ENCODE results near the gene UROC1. TPM values are rescaled to one million over a fixed set of nuclear protein-coding genes. Genes with fewer than 3 reads are reported as not detected.

The UROC1 gene
- total RNA-seq, 1 experiment from 2014 or later: not detected

DNA sequence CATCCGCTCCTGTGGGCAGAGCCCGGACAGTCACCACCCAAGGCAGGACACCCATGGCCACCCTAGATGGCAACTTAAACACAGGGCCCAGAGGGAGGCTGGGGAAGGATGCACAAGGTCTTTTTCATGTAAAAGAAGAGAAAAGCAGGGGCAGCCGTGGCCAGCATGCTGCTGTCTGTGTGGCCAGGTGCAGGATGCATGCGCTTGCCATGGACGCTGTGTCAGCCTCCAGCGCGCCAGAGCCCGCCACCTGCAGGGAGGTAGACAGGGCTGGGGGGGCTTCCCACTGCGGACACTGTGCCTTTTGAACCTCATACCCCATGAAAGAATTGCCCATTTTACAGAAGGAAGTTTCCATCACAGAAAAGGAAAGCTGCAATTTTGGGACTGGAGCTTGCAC, 18.2 kb downstream of the UROC1 start:
- BruUV-seq (replicated peaks): no TSS peak
- no peaks in the 10 kb centered on the region for H4K20me1 ChIP-seq (ENCODE audit: insufficient read depth)
- TF ChIP-seq, protein P1, sequence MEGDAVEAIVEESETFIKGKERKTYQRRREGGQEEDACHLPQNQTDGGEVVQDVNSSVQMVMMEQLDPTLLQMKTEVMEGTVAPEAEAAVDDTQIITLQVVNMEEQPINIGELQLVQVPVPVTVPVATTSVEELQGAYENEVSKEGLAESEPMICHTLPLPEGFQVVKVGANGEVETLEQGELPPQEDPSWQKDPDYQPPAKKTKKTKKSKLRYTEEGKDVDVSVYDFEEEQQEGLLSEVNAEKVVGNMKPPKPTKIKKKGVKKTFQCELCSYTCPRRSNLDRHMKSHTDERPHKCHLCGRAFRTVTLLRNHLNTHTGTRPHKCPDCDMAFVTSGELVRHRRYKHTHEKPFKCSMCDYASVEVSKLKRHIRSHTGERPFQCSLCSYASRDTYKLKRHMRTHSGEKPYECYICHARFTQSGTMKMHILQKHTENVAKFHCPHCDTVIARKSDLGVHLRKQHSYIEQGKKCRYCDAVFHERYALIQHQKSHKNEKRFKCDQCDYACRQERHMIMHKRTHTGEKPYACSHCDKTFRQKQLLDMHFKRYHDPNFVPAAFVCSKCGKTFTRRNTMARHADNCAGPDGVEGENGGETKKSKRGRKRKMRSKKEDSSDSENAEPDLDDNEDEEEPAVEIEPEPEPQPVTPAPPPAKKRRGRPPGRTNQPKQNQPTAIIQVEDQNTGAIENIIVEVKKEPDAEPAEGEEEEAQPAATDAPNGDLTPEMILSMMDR (conservative IDR thresholded peaks at IDR 0.05): no peak
- TF ChIP-seq EZH2 (IDR thresholded peaks at IDR 0.05; ENCODE audit: low read depth): no peak

DNA sequence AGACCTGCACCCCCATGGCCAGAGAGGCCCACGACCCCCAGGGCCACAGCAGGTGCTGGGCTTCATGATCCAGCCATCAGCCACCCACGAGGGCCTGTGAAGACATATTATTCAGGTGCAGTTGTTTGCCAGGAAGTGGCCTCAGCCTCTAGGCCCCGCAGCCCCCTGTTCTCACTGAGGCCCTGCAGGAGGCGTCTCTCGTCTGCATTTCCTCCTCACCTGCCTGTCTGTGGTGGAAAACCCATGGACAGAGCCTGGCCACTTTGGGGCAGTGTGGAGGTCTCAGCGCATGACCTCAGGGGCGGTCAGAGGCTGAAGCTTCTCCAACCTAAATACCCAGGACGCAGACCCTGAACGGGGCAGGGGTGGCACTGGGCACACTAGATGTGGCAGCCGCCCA, 18.6 kb downstream of the UROC1 start:
- no peak overlapping the region for H3K27ac ChIP-seq
- H3K79me2 ChIP-seq (ENCODE audit: low read depth): no peaks in the 10 kb centered on the region
- no peaks in the 10 kb centered on the region for H3K36me3 ChIP-seq (ENCODE audit: low read depth)
- no peak overlapping the region for H3K4me3 ChIP-seq
- no peaks in the 10 kb centered on the region for H3K9me2 ChIP-seq (ENCODE audit: insufficient read depth)
- no peaks in the 10 kb centered on the region for H4K20me1 ChIP-seq (ENCODE audit: insufficient read depth)
- no peak overlapping the region for H3K4me2 ChIP-seq
- H3K27me3 ChIP-seq (ENCODE audit: insufficient read depth, low read depth): peaks cover 2% of the 10 kb centered on the region; the same call in 1 of the 2 replicates
- CTCF ChIA-PET: no interaction called here
- TF ChIP-seq EZH2 (IDR thresholded peaks at IDR 0.05; ENCODE audit: low read depth): no peak
- TF ChIP-seq, protein P1 (conservative IDR thresholded peaks at IDR 0.05): no peak
- no peak for DNase-seq
- no peaks in the 10 kb centered on the region; the same call in 1 of the 2 replicates for H3K9me3 ChIP-seq (ENCODE audit: insufficient read depth, low read depth)
- no peak overlapping the region for H2AFZ ChIP-seq
- peaks cover 11% of the 10 kb centered on the region; the same call in 1 of the 2 replicates for H3F3A ChIP-seq (ENCODE audit: insufficient read depth, low read depth)
- no peaks in the 10 kb centered on the region for H3K4me1 ChIP-seq (replicated peaks; ENCODE audit: insufficient read depth)
- BruUV-seq (replicated peaks): no TSS peak
- POLR2A ChIA-PET (ENCODE audit: unreplicated experiment): no interaction called here
- intact Hi-C loops (cut with micrococcal nuclease; ENCODE audit: unreplicated experiment): no loop called here

More for the DNA sequence above, 18.2 kb downstream of the UROC1 start:
- no peaks in the 10 kb centered on the region for H3K9me2 ChIP-seq (ENCODE audit: insufficient read depth)
- no peaks in the 10 kb centered on the region for H3K79me2 ChIP-seq (ENCODE audit: low read depth)
- no peak overlapping the region for H3K4me2 ChIP-seq
- intact Hi-C loops (cut with micrococcal nuclease; ENCODE audit: unreplicated experiment): no loop called here
- ChIA-PET CTCF (no interaction called here), POLR2A (ENCODE audit: unreplicated experiment) (no interaction called here)
- no peak overlapping the region for H3K27ac ChIP-seq
- H3K4me1 ChIP-seq (replicated peaks; ENCODE audit: insufficient read depth): no peaks in the 10 kb centered on the region
- no peaks in the 10 kb centered on the region for H3K36me3 ChIP-seq (ENCODE audit: low read depth)
- no peaks in the 10 kb centered on the region; the same call in 1 of the 2 replicates for H3K9me3 ChIP-seq (ENCODE audit: insufficient read depth, low read depth)
- DNase-seq: no peak
- peaks cover 11% of the 10 kb centered on the region; the same call in 1 of the 2 replicates for H3F3A ChIP-seq (ENCODE audit: insufficient read depth, low read depth)
- H3K27me3 ChIP-seq (ENCODE audit: insufficient read depth, low read depth): peaks cover 7% of the 10 kb centered on the region; the same call in 1 of the 2 replicates
- no peak overlapping the region for H2AFZ ChIP-seq
- H3K4me3 ChIP-seq: no peak overlapping the region

DNA sequence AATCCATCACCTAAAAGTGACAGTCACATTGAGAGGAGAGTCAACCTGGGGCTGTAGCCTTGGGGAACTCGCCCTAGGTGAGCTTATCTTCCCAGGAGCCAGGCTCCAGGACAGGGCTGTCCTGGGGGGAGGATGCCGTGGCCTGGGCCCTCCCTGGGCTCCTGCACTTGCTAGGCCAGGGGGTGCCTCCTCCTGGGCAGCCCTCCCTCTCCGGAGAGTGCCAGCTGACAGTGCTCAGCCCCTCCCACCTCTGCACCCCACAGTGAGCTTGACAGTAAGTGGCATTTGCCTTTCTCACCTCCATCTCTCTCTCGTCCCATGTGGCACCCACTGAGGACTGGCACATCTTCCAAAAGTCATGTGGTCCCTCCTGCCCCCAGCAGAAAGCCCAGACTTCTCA, 19.1 kb downstream of the UROC1 start:
- H3F3A ChIP-seq (ENCODE audit: insufficient read depth, low read depth): peaks cover 11% of the 10 kb centered on the region; the same call in 1 of the 2 replicates
- no peak for DNase-seq
- no TSS peak for BruUV-seq (replicated peaks)
- no peak overlapping the region for H3K4me3 ChIP-seq
- no peaks in the 10 kb centered on the region for H3K27me3 ChIP-seq (ENCODE audit: insufficient read depth, low read depth)
- intact Hi-C loops (cut with micrococcal nuclease; ENCODE audit: unreplicated experiment): no loop called here
- TF ChIP-seq, protein P1 (conservative IDR thresholded peaks at IDR 0.05): no peak
- TF ChIP-seq EZH2 (IDR thresholded peaks at IDR 0.05; ENCODE audit: low read depth): no peak
- CTCF ChIA-PET: no interaction called here
- H3K36me3 ChIP-seq (ENCODE audit: low read depth): no peaks in the 10 kb centered on the region
- no peak overlapping the region for H3K27ac ChIP-seq
- no peaks in the 10 kb centered on the region for H3K79me2 ChIP-seq (ENCODE audit: low read depth)
- no peak overlapping the region for H3K4me2 ChIP-seq
- no peaks in the 10 kb centered on the region for H3K9me2 ChIP-seq (ENCODE audit: insufficient read depth)
- no peaks in the 10 kb centered on the region for H4K20me1 ChIP-seq (ENCODE audit: insufficient read depth)
- H3K4me1 ChIP-seq (replicated peaks; ENCODE audit: insufficient read depth): no peaks in the 10 kb centered on the region
- H3K9me3 ChIP-seq (ENCODE audit: insufficient read depth, low read depth): no peaks in the 10 kb centered on the region; the same call in 1 of the 2 replicates
- H2AFZ ChIP-seq: no peak overlapping the region
- POLR2A ChIA-PET (ENCODE audit: unreplicated experiment): no interaction called here

Data from PC-9 (cell line).